AG04449 (cell line): ENCODE results near the gene CD83.

Experiments used
- CTCF ChIA-PET: fragments of 350-600 bp; formaldehyde crosslinking; extraction: SDS; loops from one replicate; lab custom pipeline; 2021; ENCODE audit warnings: antibody characterized with exemption; lab: Yijun Ruan, JAX
- POLR2A ChIA-PET: fragments of 400-600, 350-600 bp; formaldehyde crosslinking; extraction: SDS; loops from one replicate; lab custom pipeline; 2020; ENCODE audit warnings: antibody characterized with exemption, inconsistent platforms; lab: Yijun Ruan, JAX
- DNase-seq: peaks from one replicate; pipeline ENCODE4 v3.0.0-alpha.2; 2010; ENCODE audit warnings: low read depth, low spot score
- H3K4me3 ChIP-seq: 2 replicates; pipeline ENCODE4 v1.5.1; 2011; ENCODE audit warnings: low read depth, mild to moderate bottlenecking, control low read depth, low read length
- TF ChIP-seq, protein P1 (sequence below): IDR thresholded peaks from one replicate; pipeline ENCODE4 v1.5.1; 2011; ENCODE audit warnings: mild to moderate bottlenecking, moderate library complexity, low read length, control low read depth, inconsistent platforms; ENCODE audit not compliant: insufficient read depth; ENCODE audit errors: missing control alignments

CD83 gene

DNA sequence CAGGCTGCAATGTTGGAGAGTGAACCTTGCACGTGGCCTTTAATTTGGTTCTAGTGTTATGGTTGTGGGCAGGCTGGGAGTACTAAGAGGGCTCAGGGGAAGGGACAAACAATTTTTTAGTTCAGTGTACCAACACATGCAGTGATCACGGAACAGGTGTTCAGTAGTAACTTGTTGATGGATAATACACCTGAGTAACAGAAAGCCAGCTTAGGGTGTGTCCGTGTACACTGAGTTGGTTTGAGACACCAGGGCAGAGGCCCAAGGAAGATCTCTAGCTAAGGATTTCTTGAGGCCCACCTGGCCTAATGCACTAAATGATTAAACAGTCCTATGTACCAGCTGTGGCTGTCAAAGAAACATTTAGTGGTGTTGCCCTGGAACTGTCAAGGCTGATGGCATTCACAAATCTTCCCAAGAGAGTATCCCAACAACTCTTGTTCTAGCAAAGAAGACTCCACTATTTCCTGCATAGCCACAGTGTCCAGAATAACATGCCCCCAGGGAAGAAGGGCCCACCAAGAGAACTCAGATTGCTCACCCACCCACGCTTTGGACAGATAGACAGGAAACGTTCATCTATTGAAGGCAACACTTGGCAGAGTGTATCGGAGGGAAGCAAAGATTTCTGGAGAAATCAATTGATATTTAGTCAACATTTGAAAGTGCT is 60.0 kb downstream of the CD83 start:
- ChIA-PET POLR2A (no interaction called here), CTCF (no interaction called here)
- no peak for DNase-seq
- TF ChIP-seq, protein P1, sequence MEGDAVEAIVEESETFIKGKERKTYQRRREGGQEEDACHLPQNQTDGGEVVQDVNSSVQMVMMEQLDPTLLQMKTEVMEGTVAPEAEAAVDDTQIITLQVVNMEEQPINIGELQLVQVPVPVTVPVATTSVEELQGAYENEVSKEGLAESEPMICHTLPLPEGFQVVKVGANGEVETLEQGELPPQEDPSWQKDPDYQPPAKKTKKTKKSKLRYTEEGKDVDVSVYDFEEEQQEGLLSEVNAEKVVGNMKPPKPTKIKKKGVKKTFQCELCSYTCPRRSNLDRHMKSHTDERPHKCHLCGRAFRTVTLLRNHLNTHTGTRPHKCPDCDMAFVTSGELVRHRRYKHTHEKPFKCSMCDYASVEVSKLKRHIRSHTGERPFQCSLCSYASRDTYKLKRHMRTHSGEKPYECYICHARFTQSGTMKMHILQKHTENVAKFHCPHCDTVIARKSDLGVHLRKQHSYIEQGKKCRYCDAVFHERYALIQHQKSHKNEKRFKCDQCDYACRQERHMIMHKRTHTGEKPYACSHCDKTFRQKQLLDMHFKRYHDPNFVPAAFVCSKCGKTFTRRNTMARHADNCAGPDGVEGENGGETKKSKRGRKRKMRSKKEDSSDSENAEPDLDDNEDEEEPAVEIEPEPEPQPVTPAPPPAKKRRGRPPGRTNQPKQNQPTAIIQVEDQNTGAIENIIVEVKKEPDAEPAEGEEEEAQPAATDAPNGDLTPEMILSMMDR, result no peak
- H3K4me3 ChIP-seq, result no peak overlapping the region

DNA sequence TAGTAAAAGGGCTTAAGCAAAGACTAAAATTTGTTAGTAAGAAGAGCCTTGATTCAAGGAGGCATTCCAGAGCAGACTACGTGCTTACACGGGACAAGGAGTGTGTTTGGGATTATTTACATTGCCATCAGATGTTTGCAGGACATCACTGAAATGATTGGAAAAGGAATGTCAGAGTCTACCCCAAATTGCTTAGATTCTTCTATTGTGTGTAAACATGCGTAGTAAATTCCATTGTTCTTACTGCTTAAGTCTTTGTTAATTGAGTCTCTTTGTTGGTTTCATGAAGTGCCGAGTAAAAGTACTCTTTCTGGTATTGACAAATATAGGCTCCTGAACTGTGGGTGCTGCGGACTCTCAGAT is 60.5 kb downstream of the CD83 start:
- ChIA-PET POLR2A (no interaction called here), CTCF (no interaction called here)
- TF ChIP-seq, protein P1, result no peak
- DNase-seq, result no peak
- H3K4me3 ChIP-seq, result no peak overlapping the region

DNA sequence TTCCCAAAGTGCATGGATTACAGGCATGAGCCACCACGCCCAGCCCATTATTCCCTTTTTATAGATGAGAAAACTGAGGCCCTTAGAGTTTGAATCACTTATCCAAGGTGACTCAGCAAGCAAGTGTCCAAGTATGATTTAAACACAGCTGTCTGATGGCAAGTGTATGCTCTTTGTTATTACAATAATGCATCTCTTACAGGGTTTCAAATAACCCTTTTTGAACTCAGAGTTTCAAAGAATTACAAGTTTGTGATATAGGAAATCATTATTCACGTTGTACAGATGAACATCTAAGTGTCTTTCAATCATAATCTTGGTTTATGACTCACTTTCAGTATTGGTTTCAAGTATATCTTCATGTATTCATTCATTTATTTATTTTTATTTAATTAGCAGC is 63.0 kb downstream of the CD83 start:
- POLR2A ChIA-PET, result no interaction called here
- TF ChIP-seq, protein P1, result no peak
- H3K4me3 ChIP-seq, result no peak overlapping the region
- CTCF ChIA-PET, result interaction anchor here (1.2 kb wide), 1 partner anchor 1444 kb away, joined by 3 read pairs; no protein-coding TSS in a partner anchor
- no peak for DNase-seq

DNA sequence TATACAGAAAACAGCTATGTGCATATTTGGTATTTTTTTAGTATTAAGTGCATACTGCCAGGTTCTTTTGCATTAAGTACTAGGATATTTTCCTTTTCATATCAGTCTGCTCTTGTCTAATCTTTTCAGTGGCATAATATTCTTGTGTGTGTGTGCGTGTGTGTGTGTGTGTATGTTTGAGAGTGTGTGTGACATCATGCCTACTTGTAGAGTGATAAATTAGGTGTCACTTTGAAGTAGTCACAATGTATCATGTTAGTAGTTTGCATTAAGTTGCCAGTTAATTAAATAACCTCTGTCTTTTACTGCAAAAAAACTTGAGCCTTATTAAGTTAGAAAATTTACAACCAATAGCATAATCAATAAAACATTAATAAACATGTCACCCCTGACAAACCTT is 65.3 kb downstream of the CD83 start:
- ChIA-PET CTCF (interaction anchor here (1.1 to 1.6 kb wide), 2 partner anchors 28 to 274 kb away, joined by 3 to 7 read pairs; no protein-coding TSS in a partner anchor), POLR2A (no interaction called here)
- no peak for DNase-seq
- TF ChIP-seq, protein P1, result no peak
- no peak overlapping the region for H3K4me3 ChIP-seq
